T-cell (primary cell): ENCODE measurements around the gene CAAP1. TPM values are rescaled to one million over a fixed set of nuclear protein-coding genes. Genes with fewer than 3 reads are reported as not detected.
"Not testable (repeated sequence)": the region's sequence is repeated elsewhere in the genome, so short reads cannot be mapped to it uniquely, and the experiment has no call there.

Experiments used
- ATAC-seq, 4 experiments: fragments of 200-7000 bp in 3 of 4; fragments of 150-1000 bp in 1 of 4; cut with Tn5 transposase; replicated peaks in 1 of 4; 1 replicate in 3 of 4; 2 replicates in 1 of 4; pipeline ENCODE4 v1.10.0; 2021; ENCODE audit warnings: moderate library complexity in 3 of 4, mild to moderate bottlenecking in 2 of 4, moderate number of reproducible peaks in 1 of 4
- CTCF ChIA-PET, 2 donors: fragments of 300-600 bp; sonication (Branson Sonifier 250); formaldehyde crosslinking; loops; one replicate each; lab custom pipeline; 2022; ENCODE audit warnings: antibody characterized with exemption in 2 of 2; lab: Charles Lee
- POLR2A ChIA-PET, 2 donors: fragments of 300-600 bp; sonication (Branson Sonifier 250); formaldehyde crosslinking; loops; one replicate each; lab custom pipeline; 2022; ENCODE audit warnings: antibody characterized with exemption in 2 of 2; lab: Charles Lee
- DNase-seq, 35 experiments: peaks; one replicate each; pipeline versions ENCODE4 v3.0.0 to v3.0.0-alpha.2; 2013 to 2023
- H3K27ac ChIP-seq: one replicate; pipeline ENCODE4 v1.5.1; 2013; ENCODE audit warnings: low read length
- H3K27me3 ChIP-seq, 2 experiments: replicated peaks in 1 of 2; 1 replicate in 1 of 2; 2 replicates in 1 of 2; pipeline versions ENCODE4 v1.6.1 to v1.7.0; 2013; ENCODE audit warnings: low read length in 1 of 2, mixed read lengths in 1 of 2; ENCODE audit not compliant: control insufficient read depth in 2 of 2, insufficient read depth in 2 of 2; ENCODE audit errors: extremely low read depth in 1 of 2
- H3K36me3 ChIP-seq, 2 donors: 1 replicate in 1 of 2; 2 replicates in 1 of 2; pipeline versions ENCODE4 v1.6.1 to v1.7.0; 2013; ENCODE audit warnings: low read length in 1 of 2; ENCODE audit not compliant: control insufficient read depth in 2 of 2, insufficient read depth in 1 of 2; ENCODE audit errors: extremely low read depth in 1 of 2
- H3K4me1 ChIP-seq, 2 experiments: 1 replicate in 1 of 2; 2 replicates in 1 of 2; pipeline versions ENCODE4 v1.6.1 to v1.7.0; 2013; ENCODE audit warnings: low read length in 2 of 2, mixed read lengths in 1 of 2; ENCODE audit not compliant: insufficient read depth in 2 of 2, control insufficient read depth in 1 of 2; ENCODE audit errors: extremely low read depth in 1 of 2
- H3K4me3 ChIP-seq, 2 donors: 1 replicate in 1 of 2; 2 replicates in 1 of 2; pipeline versions ENCODE4 v1.5.1 to v1.7.0; 2013; ENCODE audit warnings: mild to moderate bottlenecking in 2 of 2, low read length in 1 of 2, moderate library complexity in 1 of 2; ENCODE audit not compliant: control insufficient read depth in 1 of 2; ENCODE audit errors: extremely low read depth in 1 of 2
- H3K9me3 ChIP-seq: 2 replicates; pipeline ENCODE4 v1.7.0; 2013
- H3K27ac Mint-ChIP-seq, 2 donors: one replicate each; pipeline ENCODE4 v1.8.0; 2020 to 2021; ENCODE audit warnings: mild to moderate bottlenecking in 2 of 2, mixed read lengths in 2 of 2
- H3K27me3 Mint-ChIP-seq, 2 donors: one replicate each; pipeline ENCODE4 v1.8.0; 2021 to 2022; ENCODE audit warnings: mixed read lengths in 2 of 2
- H3K36me3 Mint-ChIP-seq: one replicate; pipeline ENCODE4 v1.8.0; 2021; ENCODE audit warnings: mixed read lengths
- H3K4me1 Mint-ChIP-seq, 3 donors: one replicate each; pipeline ENCODE4 v1.8.0; 2020 to 2022; ENCODE audit warnings: mixed read lengths in 3 of 3, mild to moderate bottlenecking in 1 of 3
- H3K4me3 Mint-ChIP-seq, 3 donors: one replicate each; pipeline ENCODE4 v1.8.0; 2020 to 2022; ENCODE audit warnings: mild to moderate bottlenecking in 3 of 3, mixed read lengths in 3 of 3, moderate library complexity in 3 of 3
- H3K9me3 Mint-ChIP-seq, 3 donors: one replicate each; pipeline ENCODE4 v1.8.0; 2020 to 2022; ENCODE audit warnings: mixed read lengths in 3 of 3
- WGBS: methylation state at CpG from one replicate; pipeline ENCODE4 v1.1.5; 2013; ENCODE audit warnings: missing lambda C conversion rate; ENCODE audit not compliant: insufficient coverage; 5-methylcytosine and 5-hydroxymethylcytosine counted together
- total RNA-seq, 35 experiments: library from RNA in 6 of 35; stranded (reverse) in 6 of 35; fragments of 120-200 nt in 1 of 35; gene quantifications; one replicate each; pipeline versions ENCODE4 v1.2.1 to v1.2.4 and lab custom pipeline; 2013 to 2026

CAAP1 gene
- total RNA-seq, 5 donors from 2014 or later (not counting 1 experiment from before 2014, with no cell fraction given), result 13.0 to 21.5 (median 16.3) TPM

DNA sequence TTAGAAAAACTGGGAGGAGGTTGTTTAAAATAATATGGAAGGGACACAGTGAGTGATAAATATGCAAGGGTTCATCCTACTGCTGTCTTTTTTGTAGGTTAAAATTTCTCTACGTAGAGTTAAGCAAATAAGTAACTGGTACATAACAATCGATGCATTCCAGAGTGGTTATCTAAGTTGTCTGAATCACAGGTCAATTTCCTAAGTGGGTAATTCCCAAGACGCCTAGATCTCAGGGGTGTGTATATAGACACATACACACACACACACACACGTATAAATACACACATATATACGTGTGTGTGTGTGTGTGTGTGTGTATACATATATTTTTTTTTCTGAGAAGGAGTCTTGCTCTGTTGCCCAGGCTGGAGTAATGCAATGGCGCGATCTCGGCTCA is 22.3 kb downstream of the CAAP1 start:
- no peaks in the 10 kb centered on the region for H3K4me1 Mint-ChIP-seq
- POLR2A ChIA-PET, result no interaction called here
- WGBS, result no CpG with 5 or more reads among the region's 8 CpGs

DNA sequence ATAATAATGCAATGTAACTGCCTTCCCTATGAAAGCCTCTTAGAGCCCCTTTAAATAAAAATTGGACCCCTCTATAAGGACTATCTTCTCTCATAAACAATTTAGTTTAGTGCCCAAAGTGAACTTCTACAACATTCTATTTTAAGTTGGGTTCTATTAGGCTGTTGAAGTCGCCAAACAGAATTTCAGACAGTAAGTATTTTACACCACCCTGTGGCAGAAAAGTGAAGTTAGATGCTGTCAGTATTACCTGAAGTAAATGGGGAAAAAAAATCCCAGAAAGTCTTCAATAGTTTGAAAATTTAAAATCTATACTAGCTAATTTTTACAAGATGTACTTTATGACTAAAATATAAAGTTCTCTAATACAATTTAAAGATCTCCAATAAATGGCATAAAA is 29.5 kb downstream of the CAAP1 start:
- POLR2A ChIA-PET, result no interaction called here
- no peak for DNase-seq
- H3K36me3 ChIP-seq, result peaks cover 0 to 2% of the 10 kb centered on the region in 2 donors
- no peaks in the 10 kb centered on the region for H3K27me3 ChIP-seq
- Mint-ChIP-seq H3K4me1 (peaks cover 0 to 10% (median 1%) of the 10 kb centered on the region in 3 donors), H3K9me3 (no peaks in the 10 kb centered on the region), H3K4me3 (no peak overlapping the region), H3K27ac (no peak overlapping the region), H3K36me3 (peaks cover 26% of the 10 kb centered on the region), H3K27me3 (no peaks in the 10 kb centered on the region)
- no peak overlapping the region for H3K27ac ChIP-seq
- no peaks in the 10 kb centered on the region for H3K9me3 ChIP-seq
- no peak overlapping the region for H3K4me3 ChIP-seq
- no peaks in the 10 kb centered on the region for H3K4me1 ChIP-seq
- no CpG with 5 or more reads among the region's 1 CpG for WGBS
- CTCF ChIA-PET, result no interaction called here
- ATAC-seq, result no peak

More for the DNA sequence above, 22.3 kb downstream of the CAAP1 start:
- CTCF ChIA-PET, result no interaction called here
- Mint-ChIP-seq H3K27ac (no peak overlapping the region), H3K27me3 (no peaks in the 10 kb centered on the region), H3K9me3 (no peaks in the 10 kb centered on the region), H3K4me3 (no peak overlapping the region), H3K36me3 (peaks cover 26% of the 10 kb centered on the region)
- Histone ChIP-seq H3K27me3 (no peaks in the 10 kb centered on the region), H3K4me1 (no peaks in the 10 kb centered on the region), H3K4me3 (no peak overlapping the region), H3K36me3 (peaks cover 0 to 11% of the 10 kb centered on the region in 2 donors), H3K9me3 (no peaks in the 10 kb centered on the region), H3K27ac (no peak overlapping the region)
- ATAC-seq (no peak), DNase-seq (no peak)

DNA sequence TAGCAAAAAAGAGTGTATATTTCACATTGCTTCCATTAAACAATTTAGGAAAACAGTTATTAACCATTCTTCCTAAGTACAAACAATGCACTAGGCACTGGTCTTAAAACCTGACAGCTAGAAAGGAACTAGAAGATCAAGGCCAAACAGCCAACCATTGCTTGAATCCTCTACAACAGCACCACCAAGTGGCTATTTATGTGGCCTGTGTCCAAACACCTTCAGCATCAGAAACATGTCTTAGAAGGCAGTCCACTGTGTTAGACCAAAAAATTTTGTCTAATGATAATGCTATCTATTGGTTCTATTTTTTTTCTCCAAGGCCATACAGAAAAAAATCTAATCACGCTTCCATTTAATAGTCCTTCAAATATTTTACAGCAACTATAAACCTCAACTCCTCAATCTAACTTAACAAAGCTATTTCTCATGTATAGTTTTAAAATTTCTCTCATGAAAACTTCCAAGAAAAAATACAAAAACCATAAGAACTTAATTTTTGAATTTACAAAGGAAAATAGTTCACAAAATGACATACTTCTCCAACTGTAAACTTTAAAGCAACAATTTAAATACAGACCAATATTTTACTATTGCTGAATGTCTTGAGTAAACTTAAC is 36.1 kb downstream of the CAAP1 start:
- ATAC-seq, result no peak

DNA sequence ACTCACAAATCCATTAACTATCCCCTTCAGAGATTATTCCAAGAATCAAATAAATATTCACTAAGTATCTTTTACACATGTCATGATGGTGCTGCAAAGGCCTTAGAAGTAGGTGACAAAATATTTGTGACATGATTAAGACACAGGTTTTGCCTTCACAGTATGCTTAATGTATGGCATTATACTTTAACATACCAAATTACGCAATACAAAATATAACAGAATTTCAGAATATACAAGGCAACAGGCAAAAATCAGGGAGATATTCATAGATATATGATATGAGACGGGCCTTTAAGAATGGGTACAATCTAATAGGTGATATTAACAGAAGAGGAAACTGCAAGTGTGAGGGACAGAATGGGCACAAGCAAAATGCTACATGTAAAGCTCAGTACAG is 41.6 kb downstream of the CAAP1 start:
- ChIA-PET CTCF (no interaction called here), POLR2A (interaction anchor here in 1 of 2 donors (0.6 kb wide), 1 partner anchor 104 kb away, joined by 12 read pairs; no protein-coding TSS in a partner anchor)
- DNase-seq (no peak), ATAC-seq (no peak)
- no peak overlapping the region for H3K4me3 ChIP-seq
- H3K27me3 ChIP-seq, result no peaks in the 10 kb centered on the region
- H3K9me3 ChIP-seq, result no peaks in the 10 kb centered on the region
- no peak overlapping the region for H3K27ac ChIP-seq
- WGBS, result 100% methylated on average over 1 of the region's 2 CpGs
- Mint-ChIP-seq H3K36me3 (peaks cover 40% of the 10 kb centered on the region), H3K27ac (no peak overlapping the region), H3K4me3 (no peak overlapping the region), H3K9me3 (no peaks in the 10 kb centered on the region), H3K4me1 (peaks cover 0 to 6% (median 3%) of the 10 kb centered on the region in 3 donors), H3K27me3 (no peaks in the 10 kb centered on the region)
- peaks cover 0 to 18% of the 10 kb centered on the region in 2 donors for H3K36me3 ChIP-seq
- H3K4me1 ChIP-seq, result no peaks in the 10 kb centered on the region

More for the DNA sequence above, 36.1 kb downstream of the CAAP1 start:
- Histone ChIP-seq H3K4me3 (no peak overlapping the region), H3K36me3 (peaks cover 0 to 12% of the 10 kb centered on the region in 2 donors), H3K9me3 (no peaks in the 10 kb centered on the region), H3K27me3 (no peaks in the 10 kb centered on the region), H3K27ac (no peak overlapping the region), H3K4me1 (no peaks in the 10 kb centered on the region)
- peaks cover 0 to 6% (median 3%) of the 10 kb centered on the region in 3 donors for H3K4me1 Mint-ChIP-seq
- H3K4me3 Mint-ChIP-seq, result no peak overlapping the region
- H3K36me3 Mint-ChIP-seq, result peaks cover 43% of the 10 kb centered on the region
- peak in 1 of 35 experiments; percentile 18 for DNase-seq
- H3K9me3 Mint-ChIP-seq, result no peaks in the 10 kb centered on the region
- H3K27ac Mint-ChIP-seq, result no peak overlapping the region
- H3K27me3 Mint-ChIP-seq, result no peaks in the 10 kb centered on the region
- no CpG with 5 or more reads among the region's 1 CpG for WGBS
- CTCF ChIA-PET, result interaction anchor here in 1 of 2 donors (0.5 kb wide), 1 partner anchor 117 kb away, joined by 3 read pairs; no protein-coding TSS in a partner anchor
- POLR2A ChIA-PET, result no interaction called here

DNA sequence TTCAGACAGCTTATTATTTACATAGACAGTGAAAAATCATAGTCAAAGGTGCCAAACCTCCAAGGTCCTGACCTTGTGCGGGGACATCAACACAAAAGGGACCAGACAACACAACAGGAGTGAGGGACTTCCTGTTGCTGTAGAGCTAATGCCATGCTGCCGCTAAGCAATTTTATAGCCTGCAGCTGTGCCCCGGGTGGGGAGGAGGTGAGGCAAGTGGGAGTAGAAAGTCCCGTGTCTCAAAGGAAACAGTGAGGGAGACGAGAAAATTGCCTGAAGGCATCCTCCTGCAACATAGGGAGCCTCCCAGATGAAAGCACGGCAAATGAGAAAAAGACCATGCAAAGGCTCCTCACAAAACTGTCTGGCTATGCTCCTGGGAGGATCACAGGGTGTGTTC is 58.8 kb downstream of the CAAP1 start:
- ChIA-PET POLR2A (no interaction called here), CTCF (no interaction called here)
- no peak overlapping the region for H3K4me3 ChIP-seq
- peaks cover 0 to 2% (median 0%) of the 10 kb centered on the region in 3 donors for H3K9me3 Mint-ChIP-seq
- ATAC-seq, result no peak
- H3K27ac ChIP-seq, result no peak overlapping the region
- H3K36me3 ChIP-seq, result no peaks in the 10 kb centered on the region
- no peak overlapping the region for H3K4me3 Mint-ChIP-seq
- H3K27me3 ChIP-seq, result no peaks in the 10 kb centered on the region
- no peaks in the 10 kb centered on the region for H3K4me1 ChIP-seq
- peaks cover 0 to 15% (median 0%) of the 10 kb centered on the region in 3 donors for H3K4me1 Mint-ChIP-seq
- 51% methylated on average over 4 of the region's 6 CpGs for WGBS
- no peak overlapping the region for H3K27ac Mint-ChIP-seq
- no peaks in the 10 kb centered on the region for H3K27me3 Mint-ChIP-seq
- H3K9me3 ChIP-seq, result no peaks in the 10 kb centered on the region
- H3K36me3 Mint-ChIP-seq, result peaks cover 16% of the 10 kb centered on the region
- DNase-seq, result no peak

DNA sequence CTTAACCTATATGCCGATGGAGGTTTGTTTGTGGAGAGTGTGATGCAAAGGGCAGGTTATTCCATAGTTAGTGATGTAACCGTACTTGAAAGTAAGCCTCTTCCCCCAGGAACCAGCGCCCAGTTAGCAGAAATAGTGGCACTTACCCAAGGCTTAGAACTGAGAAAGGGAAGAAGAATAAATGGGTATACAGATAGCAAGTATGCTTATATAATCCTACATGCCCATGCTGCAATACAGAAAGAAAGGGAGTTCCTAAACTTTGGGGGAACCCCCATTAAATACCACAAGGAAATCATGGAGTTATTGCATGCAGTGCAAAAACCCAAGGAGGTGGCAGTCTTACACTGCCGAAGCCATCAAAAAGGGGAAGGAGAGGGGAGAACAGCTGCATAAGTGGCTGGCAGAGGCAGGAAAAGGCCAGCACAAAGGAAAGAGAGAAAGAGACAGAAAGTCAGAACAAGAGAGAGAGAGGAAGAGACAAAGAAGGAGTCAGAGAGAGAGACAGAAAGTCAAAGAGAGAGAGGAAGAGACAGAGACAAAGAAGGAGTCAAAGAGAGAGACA is 64.1 kb downstream of the CAAP1 start:
- H3K36me3 Mint-ChIP-seq, CTCF ChIA-PET, H3K27ac ChIP-seq, H3K9me3 ChIP-seq, H3K4me1 ChIP-seq, ATAC-seq, POLR2A ChIA-PET, H3K4me3 Mint-ChIP-seq, H3K4me1 Mint-ChIP-seq, H3K36me3 ChIP-seq, H3K27ac Mint-ChIP-seq, DNase-seq, H3K27me3 ChIP-seq, H3K4me3 ChIP-seq, H3K9me3 Mint-ChIP-seq, H3K27me3 Mint-ChIP-seq: not testable (repeated sequence)
- WGBS, result 11% methylated on average over 1 of the region's 4 CpGs
